AG09319 (cell line): ENCODE results near the gene MMP19.
"Not testable (repeated sequence)": the region's sequence is repeated elsewhere in the genome, so short reads cannot be mapped to it uniquely, and the experiment has no call there.

Experiments used
- DNase-seq: peaks from one replicate; pipeline ENCODE4 v3.0.0-alpha.2; 2010; ENCODE audit warnings: low read depth; ENCODE audit errors: extremely low read depth
- CTCF ChIP-seq: IDR thresholded peaks from 2 replicates; pipeline ENCODE4 v1.5.1; 2011; ENCODE audit warnings: low read depth, mild to moderate bottlenecking, inconsistent platforms, low read length, moderate library complexity

Gene MMP19

DNA sequence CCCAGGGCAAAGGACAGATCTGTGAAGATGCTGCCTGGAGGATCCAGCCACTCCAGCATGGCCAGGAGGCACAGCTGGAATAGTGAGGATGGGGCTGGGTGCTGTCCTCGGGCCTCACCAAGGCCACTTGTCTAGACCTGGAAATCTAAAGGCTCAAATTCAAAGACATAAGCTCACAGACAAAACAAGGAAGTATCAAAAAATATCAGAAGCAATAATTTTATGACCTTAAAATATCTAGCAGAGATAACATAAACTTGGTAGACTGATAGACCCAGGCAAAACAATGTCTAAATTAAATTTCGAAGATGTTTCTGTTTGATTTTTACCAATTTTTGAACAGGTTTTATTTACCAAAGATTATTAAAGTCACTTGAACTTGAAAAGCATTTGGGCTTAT is 22.6 kb upstream of the MMP19 start:
- no peak for DNase-seq
- no peak for TF ChIP-seq CTCF

DNA sequence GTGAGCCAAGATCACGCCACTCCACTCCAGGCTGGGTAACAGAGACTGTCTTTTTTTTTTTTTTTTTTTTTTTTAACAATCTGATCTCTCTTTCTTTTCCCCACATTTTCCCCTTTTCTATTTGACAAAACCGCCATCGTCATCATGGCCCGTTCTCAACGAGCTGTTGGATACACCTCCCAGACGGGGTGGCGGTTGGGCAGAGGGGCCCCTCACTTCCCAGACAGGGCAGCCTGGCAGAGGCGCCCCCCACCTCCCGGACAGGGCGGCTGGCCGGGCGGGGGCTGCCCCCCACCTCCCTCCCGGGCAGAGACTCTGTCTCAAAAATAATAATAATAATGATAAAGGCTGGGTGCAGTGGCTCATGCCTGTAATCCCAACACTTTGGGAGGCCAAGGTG is 20.2 kb upstream of the MMP19 start:
- not testable (repeated sequence) for DNase-seq

GRCh38 chr12:55862286-55862685 is 19.6 kb upstream of the MMP19 start:
- no peak for DNase-seq
- no peak for TF ChIP-seq CTCF

- DNase-seq = no peak
- TF ChIP-seq CTCF = no peak
Observed at GRCh38 chr12:55861871-55862270, 19.1 kb upstream of the MMP19 start.

GRCh38 chr12:55861396-55861795 is 18.7 kb upstream of the MMP19 start:
- no peak for DNase-seq
- no peak for TF ChIP-seq CTCF

DNA sequence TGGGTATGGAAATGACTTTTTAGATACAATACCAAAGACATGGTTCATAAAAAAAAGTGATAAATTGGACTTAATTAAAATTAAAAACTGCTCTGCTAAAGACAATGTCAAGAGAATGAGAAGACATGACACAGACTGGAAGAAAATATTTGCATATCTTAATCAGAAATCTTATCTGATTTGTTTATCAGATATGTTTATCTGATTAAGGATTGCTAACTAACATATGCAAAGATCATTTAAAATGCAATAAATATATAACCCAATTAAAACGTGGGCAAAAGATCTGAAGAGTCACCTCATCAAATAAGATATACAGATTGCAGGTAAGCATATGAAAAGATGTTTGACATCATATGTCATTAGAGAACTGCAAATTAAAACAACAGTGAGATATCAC is 10.0 kb upstream of the MMP19 start:
- DNase-seq = no peak
- no peak for TF ChIP-seq CTCF

GRCh38 chr12:55850893-55851292 is 8.2 kb upstream of the MMP19 start:
- no peak for TF ChIP-seq CTCF
- DNase-seq = no peak

DNA sequence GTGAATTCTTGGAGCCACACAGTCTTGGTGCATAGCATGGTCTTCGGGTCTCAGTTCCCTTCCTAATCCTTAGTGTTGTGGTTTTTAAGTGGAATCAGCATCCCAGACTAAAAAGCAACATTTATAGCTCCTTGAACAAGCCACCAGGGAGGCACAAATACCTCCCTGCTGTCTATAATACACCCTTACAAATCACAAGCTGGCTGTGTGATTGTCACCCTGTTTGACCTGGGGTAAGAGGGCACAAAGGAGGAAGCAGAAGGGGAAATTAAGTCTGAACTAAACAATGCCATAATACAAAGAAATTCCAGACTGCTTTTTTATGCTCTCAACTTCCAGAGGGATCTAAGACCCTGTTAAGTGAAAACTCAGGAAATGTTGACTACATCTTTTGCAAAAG is 7.7 kb upstream of the MMP19 start:
- DNase-seq = no peak
- TF ChIP-seq CTCF = no peak
